ENCODE measurements around the gene ACSS1. TPM values are rescaled to one million over a fixed set of nuclear protein-coding genes. Genes with fewer than 3 reads are reported as not detected.

The ACSS1 gene
- total RNA-seq (2014; rRNA removed; shearing (Covaris generic)) (2.7 and 4.1 TPM in 2 replicates), polyA plus RNA-seq (2016; fragmentation: Nextera tagmentation; extraction: Ambion mirVana) (1.1 and 1.3 TPM in 2 replicates)
- long read RNA-seq: 0 reads

DNA sequence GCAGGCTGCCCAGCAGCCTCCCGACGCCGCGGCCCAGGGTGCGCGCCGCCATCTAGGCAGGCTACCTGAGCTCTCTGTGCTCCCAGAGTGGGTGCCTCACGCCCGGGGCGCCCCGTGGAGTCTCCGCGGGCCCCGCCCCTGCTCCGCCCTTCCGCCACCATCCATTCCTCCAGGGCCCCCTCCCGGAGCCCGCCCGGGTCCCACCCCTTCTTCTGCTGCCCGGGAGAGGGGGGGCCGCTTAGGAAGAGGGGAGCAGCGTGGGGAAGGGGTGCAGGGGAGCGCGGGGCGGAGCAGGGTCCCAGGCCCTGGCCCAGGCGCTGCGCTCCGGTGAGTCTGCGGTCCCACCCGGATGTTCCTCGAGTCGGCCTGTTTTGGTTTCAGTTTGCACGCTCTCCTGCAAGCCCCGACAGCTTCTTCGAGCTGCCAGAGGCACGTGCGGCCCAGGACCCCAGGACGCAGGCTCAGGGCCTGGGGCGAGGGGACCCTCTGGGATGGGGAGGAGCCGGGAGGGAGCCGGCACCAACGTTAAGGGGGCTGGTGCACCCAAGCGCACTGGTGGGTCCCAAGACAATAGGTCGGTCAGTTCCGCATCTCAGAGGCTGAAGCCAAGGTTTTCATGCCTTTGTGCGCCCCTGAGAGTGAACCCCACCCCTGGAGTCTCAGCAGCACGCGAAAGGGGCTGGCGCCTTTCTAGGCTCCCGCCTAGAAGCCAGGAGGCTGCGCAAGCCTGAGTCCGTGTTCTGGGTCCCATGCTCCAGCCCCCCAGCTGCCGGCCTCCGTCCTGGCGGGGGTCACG, at the start of gene ACSS1:
Gene ACSS1, minus strand, starts transcription at position 89 of the 796 bp plus-strand sequence. Its CDS starts 37 bp downstream, at position 52.
- Mint-ChIP-seq H3K4me1 (peaks cover 4% of the 10 kb centered on the region; the same call in 2 of the 3 replicates), H3K4me3 (peak within 1 kb of the TSS; percentile 68), H3K27me3 (ENCODE audit: insufficient read depth, low read depth, poor library complexity) (peaks cover 64% of the 10 kb centered on the region), H3K9me3 (no peaks in the 10 kb centered on the region), H3K36me3 (ENCODE audit: low read depth) (no peaks in the 10 kb centered on the region), H3K27ac (no peak within 1 kb of the TSS)
- H3K27me3 ChIP-seq (ENCODE audit: insufficient read depth): peaks cover 75% of the 10 kb centered on the region
- H3K9me2 ChIP-seq (ENCODE audit: insufficient read depth): no peaks in the 10 kb centered on the region
- H3K4me2 ChIP-seq: peak within 1 kb of the TSS; percentile 86
- TF ChIP-seq, protein P1, sequence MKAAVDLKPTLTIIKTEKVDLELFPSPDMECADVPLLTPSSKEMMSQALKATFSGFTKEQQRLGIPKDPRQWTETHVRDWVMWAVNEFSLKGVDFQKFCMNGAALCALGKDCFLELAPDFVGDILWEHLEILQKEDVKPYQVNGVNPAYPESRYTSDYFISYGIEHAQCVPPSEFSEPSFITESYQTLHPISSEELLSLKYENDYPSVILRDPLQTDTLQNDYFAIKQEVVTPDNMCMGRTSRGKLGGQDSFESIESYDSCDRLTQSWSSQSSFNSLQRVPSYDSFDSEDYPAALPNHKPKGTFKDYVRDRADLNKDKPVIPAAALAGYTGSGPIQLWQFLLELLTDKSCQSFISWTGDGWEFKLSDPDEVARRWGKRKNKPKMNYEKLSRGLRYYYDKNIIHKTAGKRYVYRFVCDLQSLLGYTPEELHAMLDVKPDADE (IDR thresholded peaks at IDR 0.05): no peak
- TF ChIP-seq POLR2AphosphoS5 (IDR thresholded peaks at IDR 0.05; ENCODE audit: low read depth) (no peak), CTCF (conservative IDR thresholded peaks at IDR 0.05; ENCODE audit: low read depth in 2 of 2) (no peak), EZH2 (IDR thresholded peaks at IDR 0.05; ENCODE audit: low read depth, unreplicated experiment) (no peak), ZNF114 (CRISPR knock-in tag; IDR thresholded peaks at IDR 0.05) (no peak), ZNF331 (CRISPR knock-in tag; IDR thresholded peaks at IDR 0.05; ENCODE audit: low read depth) (no peak), STAT1 (IDR thresholded peaks at IDR 0.05; ENCODE audit: unreplicated experiment) (no peak), NANOG (IDR thresholded peaks at IDR 0.05; ENCODE audit: borderline replicate concordance) (no peak), CREB1 (CRISPR knock-in tag; IDR thresholded peaks at IDR 0.05; ENCODE audit: low read depth) (no peak), JUNB (IDR thresholded peaks at IDR 0.05; ENCODE audit: unreplicated experiment) (no peak), EZH2phosphoT487 (IDR thresholded peaks at IDR 0.05; ENCODE audit: unreplicated experiment) (no peak)
- TF ChIP-seq, protein P2, sequence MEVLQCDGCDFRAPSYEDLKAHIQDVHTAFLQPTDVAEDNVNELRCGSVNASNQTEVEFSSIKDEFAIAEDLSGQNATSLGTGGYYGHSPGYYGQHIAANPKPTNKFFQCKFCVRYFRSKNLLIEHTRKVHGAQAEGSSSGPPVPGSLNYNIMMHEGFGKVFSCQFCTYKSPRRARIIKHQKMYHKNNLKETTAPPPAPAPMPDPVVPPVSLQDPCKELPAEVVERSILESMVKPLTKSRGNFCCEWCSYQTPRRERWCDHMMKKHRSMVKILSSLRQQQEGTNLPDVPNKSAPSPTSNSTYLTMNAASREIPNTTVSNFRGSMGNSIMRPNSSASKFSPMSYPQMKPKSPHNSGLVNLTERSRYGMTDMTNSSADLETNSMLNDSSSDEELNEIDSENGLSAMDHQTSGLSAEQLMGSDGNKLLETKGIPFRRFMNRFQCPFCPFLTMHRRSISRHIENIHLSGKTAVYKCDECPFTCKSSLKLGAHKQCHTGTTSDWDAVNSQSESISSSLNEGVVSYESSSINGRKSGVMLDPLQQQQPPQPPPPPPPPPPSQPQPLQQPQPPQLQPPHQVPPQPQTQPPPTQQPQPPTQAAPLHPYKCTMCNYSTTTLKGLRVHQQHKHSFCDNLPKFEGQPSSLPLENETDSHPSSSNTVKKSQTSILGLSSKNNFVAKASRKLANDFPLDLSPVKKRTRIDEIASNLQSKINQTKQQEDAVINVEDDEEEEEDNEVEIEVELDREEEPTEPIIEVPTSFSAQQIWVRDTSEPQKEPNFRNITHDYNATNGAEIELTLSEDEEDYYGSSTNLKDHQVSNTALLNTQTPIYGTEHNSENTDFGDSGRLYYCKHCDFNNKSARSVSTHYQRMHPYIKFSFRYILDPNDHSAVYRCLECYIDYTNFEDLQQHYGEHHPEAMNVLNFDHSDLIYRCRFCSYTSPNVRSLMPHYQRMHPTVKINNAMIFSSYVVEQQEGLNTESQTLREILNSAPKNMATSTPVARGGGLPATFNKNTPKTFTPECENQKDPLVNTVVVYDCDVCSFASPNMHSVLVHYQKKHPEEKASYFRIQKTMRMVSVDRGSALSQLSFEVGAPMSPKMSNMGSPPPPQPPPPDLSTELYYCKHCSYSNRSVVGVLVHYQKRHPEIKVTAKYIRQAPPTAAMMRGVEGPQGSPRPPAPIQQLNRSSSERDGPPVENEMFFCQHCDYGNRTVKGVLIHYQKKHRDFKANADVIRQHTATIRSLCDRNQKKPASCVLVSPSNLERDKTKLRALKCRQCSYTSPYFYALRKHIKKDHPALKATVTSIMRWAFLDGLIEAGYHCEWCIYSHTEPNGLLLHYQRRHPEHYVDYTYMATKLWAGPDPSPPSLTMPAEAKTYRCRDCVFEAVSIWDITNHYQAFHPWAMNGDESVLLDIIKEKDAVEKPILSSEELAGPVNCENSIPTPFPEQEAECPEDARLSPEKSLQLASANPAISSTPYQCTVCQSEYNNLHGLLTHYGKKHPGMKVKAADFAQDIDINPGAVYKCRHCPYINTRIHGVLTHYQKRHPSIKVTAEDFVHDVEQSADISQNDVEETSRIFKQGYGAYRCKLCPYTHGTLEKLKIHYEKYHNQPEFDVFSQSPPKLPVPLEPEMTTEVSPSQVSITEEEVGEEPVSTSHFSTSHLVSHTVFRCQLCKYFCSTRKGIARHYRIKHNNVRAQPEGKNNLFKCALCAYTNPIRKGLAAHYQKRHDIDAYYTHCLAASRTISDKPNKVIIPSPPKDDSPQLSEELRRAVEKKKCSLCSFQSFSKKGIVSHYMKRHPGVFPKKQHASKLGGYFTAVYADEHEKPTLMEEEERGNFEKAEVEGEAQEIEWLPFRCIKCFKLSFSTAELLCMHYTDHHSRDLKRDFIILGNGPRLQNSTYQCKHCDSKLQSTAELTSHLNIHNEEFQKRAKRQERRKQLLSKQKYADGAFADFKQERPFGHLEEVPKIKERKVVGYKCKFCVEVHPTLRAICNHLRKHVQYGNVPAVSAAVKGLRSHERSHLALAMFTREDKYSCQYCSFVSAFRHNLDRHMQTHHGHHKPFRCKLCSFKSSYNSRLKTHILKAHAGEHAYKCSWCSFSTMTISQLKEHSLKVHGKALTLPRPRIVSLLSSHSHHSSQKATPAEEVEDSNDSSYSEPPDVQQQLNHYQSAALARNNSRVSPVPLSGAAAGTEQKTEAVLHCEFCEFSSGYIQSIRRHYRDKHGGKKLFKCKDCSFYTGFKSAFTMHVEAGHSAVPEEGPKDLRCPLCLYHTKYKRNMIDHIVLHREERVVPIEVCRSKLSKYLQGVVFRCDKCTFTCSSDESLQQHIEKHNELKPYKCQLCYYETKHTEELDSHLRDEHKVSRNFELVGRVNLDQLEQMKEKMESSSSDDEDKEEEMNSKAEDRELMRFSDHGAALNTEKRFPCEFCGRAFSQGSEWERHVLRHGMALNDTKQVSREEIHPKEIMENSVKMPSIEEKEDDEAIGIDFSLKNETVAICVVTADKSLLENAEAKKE (CRISPR knock-in tag; IDR thresholded peaks at IDR 0.05): no peak
- TF ChIP-seq, protein P3, sequence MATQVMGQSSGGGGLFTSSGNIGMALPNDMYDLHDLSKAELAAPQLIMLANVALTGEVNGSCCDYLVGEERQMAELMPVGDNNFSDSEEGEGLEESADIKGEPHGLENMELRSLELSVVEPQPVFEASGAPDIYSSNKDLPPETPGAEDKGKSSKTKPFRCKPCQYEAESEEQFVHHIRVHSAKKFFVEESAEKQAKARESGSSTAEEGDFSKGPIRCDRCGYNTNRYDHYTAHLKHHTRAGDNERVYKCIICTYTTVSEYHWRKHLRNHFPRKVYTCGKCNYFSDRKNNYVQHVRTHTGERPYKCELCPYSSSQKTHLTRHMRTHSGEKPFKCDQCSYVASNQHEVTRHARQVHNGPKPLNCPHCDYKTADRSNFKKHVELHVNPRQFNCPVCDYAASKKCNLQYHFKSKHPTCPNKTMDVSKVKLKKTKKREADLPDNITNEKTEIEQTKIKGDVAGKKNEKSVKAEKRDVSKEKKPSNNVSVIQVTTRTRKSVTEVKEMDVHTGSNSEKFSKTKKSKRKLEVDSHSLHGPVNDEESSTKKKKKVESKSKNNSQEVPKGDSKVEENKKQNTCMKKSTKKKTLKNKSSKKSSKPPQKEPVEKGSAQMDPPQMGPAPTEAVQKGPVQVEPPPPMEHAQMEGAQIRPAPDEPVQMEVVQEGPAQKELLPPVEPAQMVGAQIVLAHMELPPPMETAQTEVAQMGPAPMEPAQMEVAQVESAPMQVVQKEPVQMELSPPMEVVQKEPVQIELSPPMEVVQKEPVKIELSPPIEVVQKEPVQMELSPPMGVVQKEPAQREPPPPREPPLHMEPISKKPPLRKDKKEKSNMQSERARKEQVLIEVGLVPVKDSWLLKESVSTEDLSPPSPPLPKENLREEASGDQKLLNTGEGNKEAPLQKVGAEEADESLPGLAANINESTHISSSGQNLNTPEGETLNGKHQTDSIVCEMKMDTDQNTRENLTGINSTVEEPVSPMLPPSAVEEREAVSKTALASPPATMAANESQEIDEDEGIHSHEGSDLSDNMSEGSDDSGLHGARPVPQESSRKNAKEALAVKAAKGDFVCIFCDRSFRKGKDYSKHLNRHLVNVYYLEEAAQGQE (IDR thresholded peaks at IDR 0.05; ENCODE audit: unreplicated experiment): no peak
- H3K79me2 ChIP-seq (replicated peaks; ENCODE audit: insufficient read depth): no peaks in the 10 kb centered on the region
- H3K4me3 ChIP-seq: peak within 1 kb of the TSS; percentile 69
- peak; percentile 53 for ATAC-seq
- H4K20me1 ChIP-seq (replicated peaks; ENCODE audit: insufficient read depth): no peaks in the 10 kb centered on the region
- H3K4me1 ChIP-seq (ENCODE audit: insufficient read depth): peaks cover 4% of the 10 kb centered on the region; the same call in 1 of the 2 replicates
- peak; percentile 74 for DNase-seq (ENCODE audit: low spot score)
- H3K27ac ChIP-seq (ENCODE audit: low read depth): no peak within 1 kb of the TSS
- H2AFZ ChIP-seq: peak within 1 kb of the TSS; percentile 97
- no peaks in the 10 kb centered on the region for H3K36me3 ChIP-seq (ENCODE audit: insufficient read depth)
- no peaks in the 10 kb centered on the region for H3F3A ChIP-seq (replicated peaks; ENCODE audit: low read depth)
